OCI-LY3 (cell line): ENCODE data around the gene APOBEC3F.
"Not testable (repeated sequence)": the region's sequence is repeated elsewhere in the genome, so short reads cannot be mapped to it uniquely, and the experiment has no call there.

Experiments
- CTCF ChIP-seq: fragments of 200-600, 300-600 bp; sonication (generic); IDR thresholded peaks from 2 replicates; pipeline ENCODE4 v1.5.1; 2014; ENCODE audit warnings: antibody characterized with exemption, low read length, low read depth
- EZH2phosphoT487 ChIP-seq: fragments of 200-600 bp; shearing (Covaris generic); IDR thresholded peaks from 2 replicates; pipeline ENCODE4 v1.6.1; 2018; ENCODE audit warnings: antibody characterized with exemption, mixed run types, low read depth

GRCh38 chr22:39079054-39079637, 38.5 kb downstream of the APOBEC3F start:
- TF ChIP-seq CTCF, EZH2phosphoT487: not testable (repeated sequence)
